Measurements from ENCODE around the gene IGF2BP1.

DNA sequence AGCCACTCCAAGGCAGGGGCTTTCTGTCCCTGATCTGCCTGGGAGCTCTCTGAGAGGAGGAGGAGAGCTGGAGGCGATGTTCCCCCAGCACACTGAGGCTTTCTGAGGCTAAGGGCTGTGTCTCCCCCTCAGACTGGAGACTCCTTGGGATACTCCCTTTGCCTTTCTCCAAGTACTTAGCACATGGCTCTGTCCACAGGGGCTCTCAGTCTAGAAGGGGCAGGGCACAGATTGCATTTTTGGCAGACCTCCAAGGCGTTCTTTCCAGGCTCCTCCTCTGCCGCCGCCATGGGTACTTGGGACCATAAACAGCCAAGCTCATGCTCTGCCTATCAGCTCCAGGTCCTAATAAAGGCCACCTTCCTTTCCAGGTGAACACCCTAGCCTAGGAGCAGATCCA lies 27.0 kb upstream of the IGF2BP1 start:
- TF ChIP-seq EZH2 (IDR thresholded peaks at IDR 0.05; ENCODE audit: low read length, unreplicated experiment) (no peak), EZH2phosphoT487 (IDR thresholded peaks at IDR 0.05; ENCODE audit: borderline replicate concordance, low read length) (no peak)
- TF ChIP-seq, protein P1, sequence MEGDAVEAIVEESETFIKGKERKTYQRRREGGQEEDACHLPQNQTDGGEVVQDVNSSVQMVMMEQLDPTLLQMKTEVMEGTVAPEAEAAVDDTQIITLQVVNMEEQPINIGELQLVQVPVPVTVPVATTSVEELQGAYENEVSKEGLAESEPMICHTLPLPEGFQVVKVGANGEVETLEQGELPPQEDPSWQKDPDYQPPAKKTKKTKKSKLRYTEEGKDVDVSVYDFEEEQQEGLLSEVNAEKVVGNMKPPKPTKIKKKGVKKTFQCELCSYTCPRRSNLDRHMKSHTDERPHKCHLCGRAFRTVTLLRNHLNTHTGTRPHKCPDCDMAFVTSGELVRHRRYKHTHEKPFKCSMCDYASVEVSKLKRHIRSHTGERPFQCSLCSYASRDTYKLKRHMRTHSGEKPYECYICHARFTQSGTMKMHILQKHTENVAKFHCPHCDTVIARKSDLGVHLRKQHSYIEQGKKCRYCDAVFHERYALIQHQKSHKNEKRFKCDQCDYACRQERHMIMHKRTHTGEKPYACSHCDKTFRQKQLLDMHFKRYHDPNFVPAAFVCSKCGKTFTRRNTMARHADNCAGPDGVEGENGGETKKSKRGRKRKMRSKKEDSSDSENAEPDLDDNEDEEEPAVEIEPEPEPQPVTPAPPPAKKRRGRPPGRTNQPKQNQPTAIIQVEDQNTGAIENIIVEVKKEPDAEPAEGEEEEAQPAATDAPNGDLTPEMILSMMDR (conservative IDR thresholded peaks at IDR 0.05; ENCODE audit: low read depth, low read length) = no peak
